GM12874 (cell line): ENCODE results near the gene FADS3.

Experiments
- CTCF ChIP-seq: IDR thresholded peaks from 2 replicates; pipeline ENCODE4 v1.5.1; 2011; ENCODE audit warnings: low read depth, mild to moderate bottlenecking, control low read depth, low read length, moderate library complexity; ENCODE audit not compliant: insufficient read depth

Gene FADS3

GRCh38 chr11:61925736-61926135, 34.4 kb upstream of the FADS3 start:
- no peak for TF ChIP-seq CTCF

GRCh38 chr11:61924064-61924455, 32.7 kb upstream of the FADS3 start:
- TF ChIP-seq CTCF = no peak

GRCh38 chr11:61923166-61924063, 32.1 kb upstream of the FADS3 start:
- no peak for TF ChIP-seq CTCF

- no peak for TF ChIP-seq CTCF
These were observed 31.2 kb upstream of the FADS3 start for GRCh38 chr11:61922539-61922938.

- no peak for TF ChIP-seq CTCF
These were observed 30.1 kb upstream of the FADS3 start for GRCh38 chr11:61921446-61921845.

- TF ChIP-seq CTCF = no peak
These were observed 28.6 kb upstream of the FADS3 start for GRCh38 chr11:61919705-61920631.
